ENCODE data around the gene TLL1. TPM values are rescaled to one million over a fixed set of nuclear protein-coding genes. Genes with fewer than 3 reads are reported as not detected.
A peak's percentile ranks its signal among the peaks of the same experiment; 100 is the strongest.

The TLL1 gene
- total and polyA plus RNA-seq, 2 donors (not counting 3 experiments of a cell fraction or from before 2014, with no cell fraction given) = 0.41 to 1.4 TPM

- CTCF ChIA-PET = interaction anchor here (1.0 to 1.8 kb wide), 6 partner anchors 12 to 358 kb away, joined by 3 to 6 read pairs (median 4); no protein-coding TSS in a partner anchor
These were observed 21.8 kb upstream of the TLL1 start for GRCh38 chr4:165851256-165851655.

More at GRCh38 chr4:165851256-165851655, 21.8 kb upstream of the TLL1 start:
- peaks cover under 1% of the 10 kb centered on the region for H3K9me1 ChIP-seq (replicated peaks; ENCODE audit: control insufficient read depth, extremely low read depth, insufficient read depth, low read length)
- TF ChIP-seq EZH2 (IDR thresholded peaks at IDR 0.05; ENCODE audit: borderline replicate concordance, low read depth, low read length, severe bottlenecking) (no peak), GATA2 (IDR thresholded peaks at IDR 0.05; ENCODE audit: insufficient read depth, insufficient read length, low read depth, low read length) (no peak), MAX (IDR thresholded peaks at IDR 0.05; ENCODE audit: insufficient read depth, insufficient read length) (no peak), POLR2A (IDR thresholded peaks at IDR 0.05; ENCODE audit: low read depth, low read length) (no peak), FOS (IDR thresholded peaks at IDR 0.05; ENCODE audit: borderline replicate concordance, insufficient read depth, low read length) (no peak), POLR2AphosphoS5 (IDR thresholded peaks at IDR 0.05; ENCODE audit: insufficient read depth, low read depth, low read length) (no peak), MYC (IDR thresholded peaks at IDR 0.05; ENCODE audit: low read depth, low read length) (no peak), CTCF (IDR thresholded peaks at IDR 0.05; ENCODE audit: extremely low read depth in 1 of 2, insufficient read depth in 1 of 2, low read depth in 1 of 2, low read length in 2 of 2) (no peak), JUN (IDR thresholded peaks at IDR 0.05; ENCODE audit: borderline replicate concordance, insufficient read depth, insufficient read length, low read depth) (no peak)
- DNase-seq (ENCODE audit: low read depth, low spot score) (no peak), FAIRE-seq (no peak)
- no peaks in the 10 kb centered on the region for H4K20me1 ChIP-seq (replicated peaks; ENCODE audit: control insufficient read depth, extremely low read depth, insufficient read depth, low read length)
- dilution Hi-C loops (cut with MboI; ENCODE audit: extremely low pct_ligation_motif_present, low sequenced_read_pairs) (no loop called here), intact Hi-C loops (cut with micrococcal nuclease) (no loop called here)
- BruUV-seq (replicated peaks) = no TSS peak
- H2AFZ ChIP-seq (ENCODE audit: low read depth, low read length) = peak overlapping the region; percentile 79
- H3K4me2 ChIP-seq (ENCODE audit: insufficient read depth, low read length) = no peak overlapping the region
- H3K36me3 ChIP-seq (ENCODE audit: control insufficient read depth in 2 of 2, extremely low read depth in 1 of 2, insufficient read depth in 2 of 2, low read length in 2 of 2) = no peaks in the 10 kb centered on the region
- no peaks in the 10 kb centered on the region for H3K9me3 ChIP-seq (replicated peaks; ENCODE audit: control insufficient read depth, insufficient read depth, low read length)
- POLR2A ChIA-PET = interaction anchor here (0.9 kb wide), 1 partner anchor 10 kb away, joined by 3 read pairs; no protein-coding TSS in a partner anchor
- no peak overlapping the region for H3K27ac ChIP-seq (ENCODE audit: insufficient read depth, low read depth, low read length)
- H3K27me3 ChIP-seq (ENCODE audit: control insufficient read depth in 2 of 2, insufficient read depth in 2 of 2, low read length in 2 of 2) = no peaks in the 10 kb centered on the region
- H3K9ac ChIP-seq (replicated peaks; ENCODE audit: extremely low read depth, insufficient read depth, low read length) = no peak overlapping the region
- no peaks in the 10 kb centered on the region for H3K4me1 ChIP-seq (ENCODE audit: control insufficient read depth, extremely low read depth, insufficient read depth, low read length)
- no peak overlapping the region for H3K4me3 ChIP-seq (replicated peaks in 1 of 3; ENCODE audit: insufficient read depth in 1 of 3, low read depth in 1 of 3, low read length in 3 of 3)
- no peaks in the 10 kb centered on the region for H3K79me2 ChIP-seq (ENCODE audit: control insufficient read depth, insufficient read depth, low read length)

Data from endothelial cell of umbilical vein (primary cell).